ENCODE data around the gene TRIM32. TPM values are rescaled to one million over a fixed set of nuclear protein-coding genes. Genes with fewer than 3 reads are reported as not detected.

The TRIM32 gene
- total and polyA plus RNA-seq, 2 of the 13 experiments (the other 11 are each of a cell fraction or from before 2014, with no cell fraction given), result 6.5 to 7.7 TPM

- TF ChIP-seq ZNF431 (CRISPR knock-in tag; IDR thresholded peaks at IDR 0.05; ENCODE audit: borderline replicate concordance, low read depth) (no peak), ZMYM2 (CRISPR knock-in tag; IDR thresholded peaks at IDR 0.05) (no peak), KAT8 (CRISPR knock-in tag; IDR thresholded peaks at IDR 0.05) (no peak), FOXJ3 (CRISPR knock-in tag; IDR thresholded peaks at IDR 0.05; ENCODE audit: borderline replicate concordance) (no peak), SPEN (CRISPR knock-in tag; IDR thresholded peaks at IDR 0.05; ENCODE audit: low read depth) (no peak), FOXA3 (CRISPR knock-in tag; IDR thresholded peaks at IDR 0.05) (no peak), ZBTB3 (CRISPR knock-in tag; IDR thresholded peaks at IDR 0.05; ENCODE audit: borderline replicate concordance, low read depth) (no peak), ZNF724P (CRISPR knock-in tag; IDR thresholded peaks at IDR 0.05; ENCODE audit: borderline replicate concordance) (no peak)
Observed at GRCh38 chr9:116717150-116717549, 30.0 kb downstream of the TRIM32 start (continued).

GRCh38 chr9:116718111-116718510, 31.0 kb downstream of the TRIM32 start:
- no peak overlapping the region for H3K27ac ChIP-seq (ENCODE audit: extremely low read length, insufficient read depth, low read length)
- no peak overlapping the region for H3K4me2 ChIP-seq (ENCODE audit: low read depth, low read length)
- no peak for TF ChIP-seq NR2F6 (IDR thresholded peaks at IDR 0.05)
- TF ChIP-seq NR2F6 (CRISPR knock-in tag; IDR thresholded peaks at IDR 0.05), result no peak
- TF ChIP-seq ZNF281 (CRISPR knock-in tag; IDR thresholded peaks at IDR 0.05; ENCODE audit: borderline replicate concordance), result no peak
- no peak for TF ChIP-seq RBFOX2 (IDR thresholded peaks at IDR 0.05; ENCODE audit: low read depth, low read length)
- TF ChIP-seq ZNF558 (CRISPR knock-in tag; IDR thresholded peaks at IDR 0.05; ENCODE audit: borderline replicate concordance), result no peak
- TF ChIP-seq ZNF557 (CRISPR knock-in tag; IDR thresholded peaks at IDR 0.05), result no peak
- TF ChIP-seq GTF2F1 (IDR thresholded peaks at IDR 0.05; ENCODE audit: low read length), result no peak
- no peak for TF ChIP-seq KAT2B (IDR thresholded peaks at IDR 0.05; ENCODE audit: borderline replicate concordance, low read depth, low read length)
- TF ChIP-seq STAT6 (CRISPR knock-in tag; IDR thresholded peaks at IDR 0.05; ENCODE audit: borderline replicate concordance), result no peak
- no peak for TF ChIP-seq KLF13 (CRISPR knock-in tag; IDR thresholded peaks at IDR 0.05)
- TF ChIP-seq TEAD2 (CRISPR knock-in tag; IDR thresholded peaks at IDR 0.05), result no peak
- TF ChIP-seq KMT2B (CRISPR knock-in tag; IDR thresholded peaks at IDR 0.05), result no peak
- no peak for TF ChIP-seq HNRNPUL1 (IDR thresholded peaks at IDR 0.05; ENCODE audit: low read depth, low read length)
- TF ChIP-seq SRSF4 (IDR thresholded peaks at IDR 0.05; ENCODE audit: low read depth, low read length, poor library complexity, severe bottlenecking), result no peak
- no peak for TF ChIP-seq TCF7 (IDR thresholded peaks at IDR 0.05; ENCODE audit: low read depth)
- no peak for FAIRE-seq
- H2AFZ ChIP-seq (ENCODE audit: low read length), result no peak overlapping the region
- H3K9ac ChIP-seq (ENCODE audit: insufficient read depth, low read depth, low read length), result no peak overlapping the region
- BruUV-seq (replicated peaks), result no TSS peak
- POLR2A ChIA-PET, result no interaction called here
- 53% methylated on average over 4 of the region's 4 CpGs for WGBS (ENCODE audit: low lambda C conversion rate)
- intact Hi-C loops (cut with micrococcal nuclease; ENCODE audit: unreplicated experiment) (no loop called here), in situ Hi-C loops (cut with HindIII; ENCODE audit: extremely low pct_ligation_motif_present, low pct_unique_long_range_greater_than_20kb) (no loop called here)
- no peaks in the 10 kb centered on the region for H3K79me2 ChIP-seq (ENCODE audit: insufficient read depth, low read length)
- CTCF ChIA-PET (ENCODE audit: low intra/inter-chr PET ratio, low total read pairs), result no interaction called here
- no peak overlapping the region for H3K4me3 ChIP-seq (replicated peaks in 1 of 3; ENCODE audit: insufficient read depth in 1 of 3, low read depth in 2 of 3, low read length in 3 of 3)
- no peaks in the 10 kb centered on the region for H3K4me1 ChIP-seq (ENCODE audit: insufficient read depth, low read length)
- H4K20me1 ChIP-seq (ENCODE audit: insufficient read depth, low read length), result no peaks in the 10 kb centered on the region
- ATAC-seq, result no peak
- H3K27me3 ChIP-seq (ENCODE audit: control insufficient read depth in 1 of 2, insufficient read depth in 2 of 2, low read length in 2 of 2), result no peaks in the 10 kb centered on the region
- H3K9me3 ChIP-seq (ENCODE audit: low read length), result no peaks in the 10 kb centered on the region
- no peaks in the 10 kb centered on the region for H3K36me3 ChIP-seq (replicated peaks in 1 of 2; ENCODE audit: control insufficient read depth in 1 of 2, insufficient read depth in 2 of 2, low read length in 2 of 2)
- no peak for DNase-seq (ENCODE audit: low spot score)
